Measurements from ENCODE around the gene KNSTRN. TPM values are rescaled to one million over a fixed set of nuclear protein-coding genes. Genes with fewer than 3 reads are reported as not detected.

KNSTRN gene
- total RNA-seq, 1 donor from 2014 or later = 6.4 TPM

DNA sequence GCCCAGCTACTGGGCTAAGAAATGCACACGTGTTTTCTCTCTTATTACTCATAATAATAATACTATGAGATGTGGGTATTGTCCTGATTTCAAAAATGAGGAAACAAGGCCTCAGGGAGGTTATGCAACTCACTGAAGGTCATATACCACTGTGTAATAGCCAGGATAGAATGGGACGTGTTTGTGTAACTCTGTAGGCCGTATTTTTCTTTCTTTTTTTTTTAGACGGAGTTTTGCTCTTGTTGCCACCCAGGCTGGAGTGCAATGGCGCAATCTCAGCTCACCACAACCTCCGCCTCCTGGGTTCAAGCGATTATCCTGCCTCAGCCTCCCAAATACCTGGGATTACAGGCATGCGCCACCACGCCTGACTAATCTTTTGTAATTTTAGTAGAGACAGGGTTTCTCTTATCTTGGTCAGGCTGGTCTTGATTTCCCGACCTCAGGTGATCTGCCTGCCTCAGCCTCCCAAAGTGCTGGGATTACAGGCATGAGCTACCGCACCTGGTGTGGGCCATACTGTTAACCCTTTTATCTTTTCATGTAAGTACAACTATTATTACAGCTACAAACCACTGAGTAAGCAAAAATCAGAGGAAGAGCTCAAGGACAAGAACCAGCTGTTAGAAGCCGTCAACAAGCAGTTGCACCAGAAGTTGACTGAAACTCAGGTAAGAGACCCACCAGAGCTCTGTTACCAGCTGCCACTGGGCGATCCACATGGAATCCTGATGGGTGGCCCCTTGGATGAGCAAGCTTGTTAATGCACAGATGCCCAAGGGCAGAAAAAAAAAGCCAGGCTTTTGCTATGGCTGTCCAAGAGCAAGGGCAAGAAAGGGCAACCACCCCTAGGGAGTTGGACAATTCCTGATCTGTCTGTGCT lies 6.7 kb downstream of the KNSTRN start:
- DNase-seq (ENCODE audit: low spot score) = no peak
- ATAC-seq = peak; percentile 81
- intact Hi-C loops (cut with DNase I) = no loop called here

- ATAC-seq = peak; percentile 20
- DNase-seq (ENCODE audit: low spot score) = no peak
- intact Hi-C loops (cut with DNase I) = no loop called here
These were observed 7.5 kb downstream of the KNSTRN start for GRCh38 chr15:40389824-40390595.

- ATAC-seq (no peak), DNase-seq (ENCODE audit: low spot score) (no peak)
- intact Hi-C loops (cut with DNase I) = no loop called here
These were observed 10.7 kb downstream of the KNSTRN start for GRCh38 chr15:40392986-40393948.

GRCh38 chr15:40397688-40398412 lies 15.3 kb downstream of the KNSTRN start:
- intact Hi-C loops (cut with DNase I) = no loop called here
- ATAC-seq = no peak
- DNase-seq (ENCODE audit: low spot score) = no peak

DNA sequence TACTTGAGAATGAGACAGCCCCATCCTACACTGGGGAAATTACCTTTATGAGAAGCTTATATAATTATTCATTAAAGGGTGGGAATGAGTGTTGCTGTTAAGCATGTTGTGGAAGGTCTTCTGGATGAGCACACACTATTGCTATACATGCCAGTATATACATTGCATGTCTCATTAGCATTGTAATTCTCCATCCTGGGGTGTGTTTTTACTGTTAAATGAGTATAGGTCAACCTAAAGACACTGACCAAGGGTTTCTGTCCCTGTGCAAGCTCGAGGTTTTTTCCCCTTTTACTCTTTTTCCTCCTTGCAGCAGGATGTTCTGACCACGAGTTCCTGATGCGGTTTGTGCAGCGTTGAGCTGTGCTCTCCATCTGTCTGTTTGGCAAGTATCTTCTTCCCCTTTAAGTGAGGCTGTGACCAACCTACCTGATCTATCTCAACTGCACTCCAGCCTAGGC lies 15.9 kb downstream of the KNSTRN start:
- intact Hi-C loops (cut with DNase I) = no loop called here
- DNase-seq (ENCODE audit: low spot score) (no peak), ATAC-seq (peak; percentile 63)

DNA sequence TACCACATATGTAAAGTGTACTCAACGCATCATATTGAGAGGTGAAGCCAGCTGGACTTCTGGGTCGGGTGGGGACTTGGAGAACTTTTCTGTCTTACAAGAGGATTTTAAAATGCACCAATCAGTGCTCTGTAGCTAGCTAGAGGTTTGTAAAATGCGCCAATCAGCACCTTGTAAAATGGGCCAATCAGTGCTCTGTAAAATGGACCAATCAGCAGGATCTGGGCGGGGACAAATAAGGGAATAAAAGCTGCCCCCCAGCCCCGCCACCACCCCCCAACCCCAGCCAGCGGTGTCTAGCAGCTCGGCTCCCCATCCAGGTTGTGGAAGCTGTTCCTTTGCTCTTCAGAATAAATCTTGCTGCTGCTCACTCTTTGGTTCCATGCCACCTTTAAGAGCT lies 16.8 kb downstream of the KNSTRN start:
- intact Hi-C loops (cut with DNase I) = no loop called here
- DNase-seq (ENCODE audit: low spot score) (no peak), ATAC-seq (no peak)

DNA sequence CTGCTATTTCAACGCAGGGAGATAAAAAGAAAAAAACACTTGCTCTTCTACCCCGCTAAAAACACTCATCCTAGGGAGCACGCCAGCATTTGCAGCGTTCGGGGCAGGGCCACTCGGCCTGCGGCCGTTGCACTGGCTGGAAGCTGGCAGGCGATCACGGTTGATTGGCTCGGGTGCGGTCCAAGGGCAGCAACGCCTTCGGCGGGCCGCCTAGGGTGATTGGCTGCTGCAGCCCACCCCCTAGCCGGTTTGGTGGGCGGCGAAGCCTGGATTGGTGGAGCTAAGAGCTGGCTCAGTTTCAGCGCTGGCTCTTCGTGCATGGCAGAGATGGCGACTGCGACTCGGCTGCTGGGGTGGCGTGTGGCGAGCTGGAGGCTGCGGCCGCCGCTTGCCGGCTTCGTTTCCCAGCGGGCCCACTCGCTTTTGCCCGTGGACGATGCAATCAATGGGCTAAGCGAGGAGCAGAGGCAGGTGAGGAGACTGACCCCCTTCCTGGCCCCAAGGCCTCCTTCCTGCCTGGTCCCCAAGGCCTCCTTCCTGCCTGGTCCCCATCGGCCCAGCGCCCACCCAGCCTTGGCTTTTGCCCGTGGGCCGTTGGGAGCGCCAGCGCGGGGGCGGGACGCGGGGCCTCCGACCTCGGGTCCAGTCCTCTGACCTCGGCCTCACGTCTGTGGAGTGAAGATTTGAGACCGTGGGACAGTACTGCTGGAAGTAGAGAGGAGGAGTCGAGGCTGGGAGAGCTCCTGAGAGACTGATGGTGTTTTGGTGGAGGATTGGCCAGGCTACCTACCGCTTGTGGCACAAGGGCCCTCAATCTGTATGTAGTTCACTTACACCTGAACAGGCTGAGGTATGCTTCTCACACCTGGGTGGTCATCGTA lies 23.2 kb downstream of the KNSTRN start, which contains the start of gene IVD:
Gene IVD, plus strand, starts transcription at position 295 of the 881 bp plus-strand sequence. Its CDS starts 33 bp downstream, at position 328.
- peak; percentile 100 for ATAC-seq
- intact Hi-C loops (cut with DNase I) = no loop called here
- peak; percentile 97 for DNase-seq (ENCODE audit: low spot score)

GRCh38 chr15:40407330-40407990 lies 24.9 kb downstream of the KNSTRN start:
- ATAC-seq = no peak
- no peak for DNase-seq (ENCODE audit: low spot score)
- intact Hi-C loops (cut with DNase I) = no loop called here

GRCh38 chr15:40409366-40409765 lies 26.8 kb downstream of the KNSTRN start:
- intact Hi-C loops (cut with DNase I) = no loop called here
- no peak for ATAC-seq

DNA sequence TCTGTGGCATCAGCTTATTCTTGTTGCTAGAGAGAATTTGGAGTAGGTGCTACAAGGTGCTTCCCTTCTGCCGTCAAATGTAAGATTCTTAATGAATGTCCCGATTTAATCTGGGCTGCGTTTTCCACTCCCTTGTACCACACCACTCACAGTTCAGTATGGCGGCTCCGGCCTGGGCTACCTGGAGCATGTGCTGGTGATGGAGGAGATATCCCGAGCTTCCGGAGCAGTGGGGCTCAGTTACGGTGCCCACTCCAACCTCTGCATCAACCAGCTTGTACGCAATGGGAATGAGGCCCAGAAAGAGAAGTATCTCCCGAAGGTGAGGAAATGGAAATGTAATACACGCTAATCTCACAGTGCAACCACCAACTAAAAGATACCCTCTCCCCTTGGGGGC lies 28.0 kb downstream of the KNSTRN start:
- intact Hi-C loops (cut with DNase I) = no loop called here
- no peak for ATAC-seq
- DNase-seq (ENCODE audit: low spot score) = no peak

More at GRCh38 chr15:40409366-40409765, 26.8 kb downstream of the KNSTRN start:
- no peak for DNase-seq (ENCODE audit: low spot score)

DNA sequence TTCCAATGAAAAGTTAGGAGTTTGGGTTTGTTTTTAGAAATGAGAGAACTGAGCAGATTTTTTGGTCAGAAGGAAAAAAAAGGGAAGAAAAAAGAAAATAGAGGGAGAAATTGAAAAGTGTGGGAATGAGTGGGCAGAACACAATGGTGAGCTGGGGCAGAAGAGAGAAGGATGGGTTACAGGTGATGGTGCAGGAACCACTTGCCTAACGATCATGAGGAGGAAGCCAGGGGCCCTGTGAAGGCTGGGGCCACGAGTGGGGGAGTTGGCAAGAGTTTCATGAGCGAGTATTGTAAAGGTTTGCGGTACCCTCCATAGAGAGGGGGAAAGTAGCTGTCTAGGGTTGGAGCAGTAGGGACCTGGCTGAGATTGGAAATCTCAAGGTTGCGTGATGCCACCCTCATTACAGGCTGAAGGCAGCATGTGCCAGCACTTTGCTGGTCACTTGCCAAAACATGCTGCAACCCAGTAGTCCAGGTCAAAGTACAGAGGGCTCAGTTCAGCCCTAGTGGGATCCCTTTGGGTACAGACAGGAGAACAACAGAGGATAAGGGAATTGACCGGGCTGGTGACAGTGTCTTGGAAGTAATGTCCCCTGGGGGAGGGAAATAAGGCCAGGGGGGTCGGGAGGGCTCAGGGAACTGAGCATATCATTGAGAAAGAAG lies 29.7 kb downstream of the KNSTRN start:
- DNase-seq (ENCODE audit: low spot score) = no peak
- intact Hi-C loops (cut with DNase I) = no loop called here
- ATAC-seq = no peak

GRCh38 chr15:40413036-40413435 lies 30.5 kb downstream of the KNSTRN start:
- ATAC-seq (peak; percentile 11), DNase-seq (ENCODE audit: low spot score) (no peak)
- intact Hi-C loops (cut with DNase I) = no loop called here

- DNase-seq (ENCODE audit: low spot score) = no peak
These were observed 32.3 kb downstream of the KNSTRN start for GRCh38 chr15:40414816-40415215.

DNA sequence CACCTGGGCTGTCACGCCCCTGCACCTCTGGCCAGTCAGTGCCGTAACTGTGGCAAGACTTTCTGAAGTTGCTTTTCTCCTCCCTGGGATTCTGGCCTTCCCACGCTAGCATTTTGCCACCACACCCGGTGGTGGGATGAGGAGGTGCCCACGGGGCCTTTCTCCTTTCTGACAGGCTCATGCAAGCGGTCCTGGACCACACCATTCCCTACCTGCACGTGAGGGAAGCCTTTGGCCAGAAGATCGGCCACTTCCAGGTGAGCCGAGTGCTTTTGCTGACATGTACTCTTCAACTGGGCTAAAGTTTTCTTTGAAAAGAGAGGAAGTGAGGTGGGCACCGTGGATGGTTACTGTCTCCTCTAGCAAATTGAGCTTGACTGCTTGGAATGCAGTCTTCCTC lies 32.7 kb downstream of the KNSTRN start:
- ATAC-seq (no peak), DNase-seq (ENCODE audit: low spot score) (no peak)
- intact Hi-C loops (cut with DNase I) = no loop called here

More at GRCh38 chr15:40414816-40415215, 32.3 kb downstream of the KNSTRN start:
- ATAC-seq = no peak
- intact Hi-C loops (cut with DNase I) = no loop called here

- intact Hi-C loops (cut with DNase I) = no loop called here
- DNase-seq (ENCODE audit: low spot score) = no peak
- ATAC-seq = no peak
These were observed 33.5 kb downstream of the KNSTRN start for GRCh38 chr15:40416056-40416455.

- DNase-seq (ENCODE audit: low spot score) (no peak), ATAC-seq (no peak)
- intact Hi-C loops (cut with DNase I) = no loop called here
These were observed 35.6 kb downstream of the KNSTRN start for GRCh38 chr15:40418126-40418525.

All from sciatic nerve (tissue), 2 donors.